GM21423 (cell line): ENCODE measurements around the gene LRP5.
"Not testable (repeated sequence)": the region's sequence is repeated elsewhere in the genome, so short reads cannot be mapped to it uniquely, and the experiment has no call there.

Source experiments
- ATAC-seq: cut with Tn5 transposase; IDR thresholded peaks from one replicate; pipeline ENCODE4 v1.9.1; 2021; ENCODE audit warnings: mild to moderate bottlenecking, moderate library complexity; ENCODE audit not compliant: unreplicated experiment

Gene LRP5

DNA sequence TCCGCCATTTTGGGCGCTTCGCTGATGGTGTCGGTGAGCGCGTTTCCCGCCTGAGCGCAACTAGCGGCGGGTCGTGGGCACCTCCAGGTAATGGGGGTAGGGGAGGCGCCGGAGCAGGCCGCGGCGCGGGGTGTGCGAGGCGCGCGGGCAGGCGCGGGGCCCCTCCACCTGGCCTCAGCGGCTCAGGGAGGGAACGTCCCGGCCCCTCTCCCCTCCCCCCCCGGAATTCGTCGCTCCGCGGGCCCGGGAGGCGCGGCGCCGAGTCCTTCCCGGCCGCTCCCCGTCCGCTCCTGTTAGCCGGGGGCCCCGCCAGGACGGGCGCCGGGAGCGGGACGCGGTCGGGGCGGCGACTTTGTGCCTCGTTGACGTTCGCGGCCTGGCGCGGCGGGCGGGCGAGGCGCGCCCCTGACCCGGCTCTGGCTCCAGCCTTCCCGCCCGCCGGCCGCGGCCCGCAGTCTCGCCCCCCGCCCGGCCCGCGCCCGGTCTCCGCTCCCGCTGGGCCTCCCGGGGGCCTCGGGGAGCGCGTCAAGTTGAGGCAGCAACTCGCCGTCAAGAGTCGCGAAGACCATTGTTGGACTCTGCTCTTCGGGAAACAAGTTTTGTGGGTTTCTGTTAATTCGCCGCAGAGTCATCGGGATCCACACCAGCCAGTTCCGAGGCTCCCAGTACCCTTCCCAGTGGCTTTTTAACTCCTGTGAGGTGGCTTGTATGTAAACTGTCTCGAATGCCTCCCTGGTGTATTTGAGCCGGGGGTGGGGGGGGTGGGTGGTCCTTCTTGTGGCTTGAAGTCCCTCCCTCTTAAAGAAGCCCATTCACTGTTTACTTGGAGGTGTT is 148.6 kb downstream of the LRP5 start, which contains the start of gene PPP6R3:
TSS of gene PPP6R3 (plus strand) at position 12 of the 834 bp plus-strand sequence. CDS start 76,913 bp downstream, outside the sequence.
- ATAC-seq: peak; percentile 29

DNA sequence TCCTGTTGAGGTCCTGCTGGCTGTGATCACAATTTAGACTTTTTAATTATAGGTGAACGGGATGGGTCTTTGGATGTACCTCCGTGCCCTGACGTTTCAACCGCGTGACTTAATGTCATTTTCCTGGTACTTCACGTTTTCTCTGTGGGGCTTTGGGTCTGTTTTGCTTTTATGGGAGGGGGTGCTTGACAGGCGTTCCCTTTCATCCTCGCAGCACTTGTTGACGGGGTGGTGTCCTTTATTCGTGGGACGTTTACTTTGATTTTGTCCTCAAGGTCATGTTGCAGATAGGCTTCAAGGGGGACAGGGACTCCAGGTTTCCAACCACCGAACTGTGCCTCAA is 149.2 kb downstream of the LRP5 start:
- ATAC-seq: no peak

DNA sequence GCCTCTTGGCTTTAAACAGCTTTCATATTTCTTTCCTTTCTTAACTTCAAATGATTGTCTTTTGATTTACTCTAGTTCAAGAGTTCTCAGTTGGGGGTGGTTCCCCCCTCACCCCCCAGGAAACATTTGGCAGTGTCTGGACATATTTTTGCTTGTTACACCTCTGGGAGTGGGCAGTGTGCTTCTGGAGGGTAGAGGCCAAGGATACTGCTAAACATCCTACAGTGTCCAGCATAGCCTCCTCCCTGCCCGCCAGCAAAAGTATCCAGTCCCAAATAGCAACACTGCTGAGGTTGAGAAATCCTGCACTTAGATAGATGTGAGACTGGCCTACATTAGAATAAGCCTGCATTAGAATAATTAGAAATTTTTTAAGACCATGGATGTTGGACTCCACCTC is 151.3 kb downstream of the LRP5 start:
- no peak for ATAC-seq

DNA sequence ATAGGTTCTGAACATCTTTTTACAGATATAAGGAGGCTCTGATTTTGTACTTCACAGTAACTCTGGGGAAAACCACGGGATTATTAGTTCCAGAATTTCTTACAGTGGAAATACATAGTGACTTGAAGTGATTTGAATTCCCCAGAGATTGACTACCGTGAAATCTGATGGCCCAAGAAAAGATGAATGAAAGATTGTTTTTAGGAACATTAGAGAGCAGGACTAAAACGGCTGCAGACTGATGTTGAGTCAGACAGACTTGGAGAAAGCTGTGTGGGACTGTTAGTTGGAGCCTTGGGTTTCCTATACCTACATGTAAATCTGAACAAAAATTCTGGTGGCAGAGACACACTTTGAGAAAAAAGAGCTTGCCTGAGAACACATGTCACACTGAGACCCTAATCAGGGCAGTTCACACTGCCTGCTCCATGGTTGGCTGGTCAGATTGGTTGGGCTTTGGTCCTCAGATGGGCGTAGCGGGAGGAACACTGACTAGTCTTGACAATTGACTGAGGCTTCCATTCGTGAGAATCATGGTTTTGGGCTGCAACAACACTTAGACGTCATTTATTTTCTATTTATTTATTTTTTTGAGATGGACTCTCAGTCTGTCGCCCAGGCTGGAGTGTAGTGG is 154.9 kb downstream of the LRP5 start:
- no peak for ATAC-seq

DNA sequence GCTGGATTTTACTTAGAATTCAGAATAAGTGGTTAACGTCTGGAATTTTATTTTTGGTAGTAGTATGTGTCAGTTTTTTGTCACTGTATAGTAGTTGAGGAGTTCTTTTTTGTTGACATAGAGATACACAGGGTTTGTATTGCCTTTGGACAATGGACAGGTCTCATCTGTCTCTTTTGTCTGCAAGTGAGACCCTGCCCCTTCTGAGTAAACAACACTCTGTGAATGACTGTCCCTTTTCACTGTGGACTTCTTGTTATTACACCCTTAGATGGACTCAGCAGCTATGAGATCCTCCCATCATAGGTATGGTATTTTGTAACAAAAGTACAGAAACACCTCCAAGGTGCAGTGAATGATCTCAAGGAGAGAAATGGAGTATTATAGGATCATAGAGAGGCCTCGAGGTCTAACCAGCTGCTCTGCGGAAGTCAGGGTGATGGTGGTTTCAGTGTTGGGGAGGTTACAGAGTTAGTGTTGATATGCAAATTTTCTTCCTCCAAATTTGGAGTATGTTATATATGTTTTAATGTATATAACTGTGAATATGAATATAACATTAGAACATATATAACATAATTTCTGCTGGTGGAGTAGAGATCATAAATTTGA is 155.9 kb downstream of the LRP5 start:
- ATAC-seq: no peak

DNA sequence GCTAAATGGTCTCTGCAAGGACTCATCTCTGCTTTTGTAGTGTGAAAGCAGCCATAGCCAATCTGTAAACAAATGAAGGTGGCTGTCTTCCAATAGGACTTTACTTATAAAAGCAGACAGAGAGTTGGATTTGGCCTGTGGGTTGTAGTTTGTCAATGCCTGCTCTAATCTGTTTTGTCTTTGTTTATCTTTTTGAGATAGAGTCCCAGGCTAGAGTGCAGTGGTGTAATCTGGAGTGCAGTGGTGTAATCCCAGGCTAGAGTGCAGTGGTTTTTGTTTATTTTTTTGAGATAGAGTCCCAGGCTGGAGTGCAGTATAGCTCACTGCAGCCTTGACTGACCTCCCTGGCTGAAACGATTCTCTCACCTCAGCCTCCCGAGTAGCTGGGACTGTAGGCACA is 156.7 kb downstream of the LRP5 start:
- ATAC-seq: no peak

DNA sequence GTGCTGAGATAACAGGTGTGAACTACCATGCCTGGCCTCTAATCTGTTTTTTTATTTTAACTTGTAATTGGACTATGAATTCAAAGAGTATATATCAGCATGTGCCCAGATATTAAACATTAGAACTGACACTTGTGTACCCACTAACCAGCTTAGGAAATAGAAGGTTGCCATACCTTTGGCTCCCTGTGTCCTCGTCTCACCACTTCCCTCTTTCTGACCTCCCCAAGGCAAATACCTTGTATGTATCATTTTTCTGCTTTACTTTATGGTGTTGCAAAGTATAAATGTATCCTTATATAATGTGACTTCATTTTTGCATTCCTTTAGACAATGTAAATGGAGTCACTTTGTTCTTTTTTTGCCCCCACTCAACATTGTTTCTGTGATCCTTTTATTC is 157.3 kb downstream of the LRP5 start:
- ATAC-seq: no peak

DNA sequence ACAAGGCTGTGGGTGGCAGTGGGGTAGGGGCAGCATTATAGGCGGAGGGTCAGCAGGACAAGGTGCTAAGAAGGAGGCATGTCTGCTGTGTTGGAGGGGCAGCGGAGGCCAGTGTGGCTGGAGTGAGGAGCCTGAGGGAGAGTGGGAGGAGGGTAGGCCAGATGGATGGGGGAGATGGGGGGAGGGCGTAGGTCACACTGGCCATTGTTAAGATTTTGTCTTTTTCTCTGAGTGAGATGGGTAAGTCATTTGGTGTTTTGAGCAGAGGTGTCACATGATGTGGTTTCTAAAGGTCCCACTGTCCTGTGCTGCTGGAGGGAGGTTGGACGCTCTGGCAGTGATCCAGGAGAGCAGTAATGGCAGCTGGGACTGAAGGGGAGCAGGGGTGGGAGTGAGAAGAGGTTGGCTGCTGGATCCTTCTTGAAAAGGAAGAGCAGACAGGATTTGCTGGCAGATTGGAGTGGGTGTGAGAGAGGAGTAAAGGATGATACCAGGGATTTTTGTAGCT is 158.0 kb downstream of the LRP5 start:
- ATAC-seq: no peak

DNA sequence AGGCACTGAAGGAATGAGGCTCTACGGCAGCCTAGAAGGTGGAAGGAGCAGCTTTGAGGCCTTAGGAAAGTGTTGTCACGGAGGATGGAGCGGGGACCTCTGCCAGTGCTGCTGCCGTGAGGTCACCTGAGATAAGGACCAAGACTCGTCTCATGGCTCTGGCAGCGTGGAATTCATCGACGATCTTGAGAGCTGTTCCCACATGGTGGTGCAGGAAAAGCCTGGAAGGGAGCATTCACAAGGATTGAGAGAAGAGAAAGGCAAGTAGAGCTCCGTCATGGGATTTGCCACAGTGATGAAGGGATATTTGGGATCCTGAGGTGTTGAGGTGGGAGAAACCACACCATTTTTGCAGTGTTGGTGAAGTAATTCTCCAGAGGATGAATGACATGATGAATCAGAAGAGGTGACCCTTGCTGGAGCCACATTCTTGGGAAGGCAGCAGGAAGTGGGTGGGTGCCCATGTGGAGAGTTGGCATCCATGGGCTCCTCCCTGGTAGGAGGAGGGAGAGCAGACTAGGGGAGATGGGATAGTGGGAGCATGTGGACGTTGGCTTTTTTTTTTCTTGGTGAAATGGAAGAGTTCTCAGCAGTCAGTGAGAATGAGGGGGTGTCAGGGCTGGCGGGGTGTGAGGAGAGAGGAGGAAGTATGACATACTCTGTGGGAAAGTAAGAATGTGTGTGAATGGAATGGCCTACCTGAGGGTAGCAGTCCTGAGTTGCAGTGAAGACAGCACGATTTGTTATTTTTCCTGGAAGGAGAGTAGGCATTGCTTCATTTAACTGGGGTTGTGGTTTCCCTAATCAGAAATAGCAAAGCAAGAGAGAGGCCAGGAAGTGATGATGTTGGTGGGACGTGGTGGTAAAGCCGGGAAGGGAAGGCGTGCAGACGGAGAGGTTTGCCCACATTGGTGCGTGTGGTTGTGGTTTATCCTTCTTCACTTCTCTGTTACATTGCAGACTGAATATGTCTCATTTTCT is 159.3 kb downstream of the LRP5 start:
- ATAC-seq: no peak

DNA sequence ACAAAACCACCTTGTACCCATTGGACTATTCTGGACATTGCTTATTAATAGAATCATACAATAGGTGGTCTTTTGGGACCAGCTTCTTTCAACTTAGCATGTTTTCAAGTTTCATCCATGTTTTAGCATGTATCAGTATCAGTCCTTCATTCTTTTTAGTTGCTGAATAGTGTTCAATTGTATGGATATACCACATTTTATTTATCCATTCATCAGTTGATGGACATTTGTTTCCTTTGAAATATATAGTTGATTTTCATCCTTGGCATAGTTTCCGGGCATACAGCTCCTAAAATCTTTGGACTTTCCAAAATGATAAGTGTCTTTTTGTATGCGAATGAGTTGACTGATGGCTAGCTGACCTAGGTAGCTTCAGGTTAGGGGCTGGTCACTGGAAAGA is 160.4 kb downstream of the LRP5 start:
- ATAC-seq: no peak

DNA sequence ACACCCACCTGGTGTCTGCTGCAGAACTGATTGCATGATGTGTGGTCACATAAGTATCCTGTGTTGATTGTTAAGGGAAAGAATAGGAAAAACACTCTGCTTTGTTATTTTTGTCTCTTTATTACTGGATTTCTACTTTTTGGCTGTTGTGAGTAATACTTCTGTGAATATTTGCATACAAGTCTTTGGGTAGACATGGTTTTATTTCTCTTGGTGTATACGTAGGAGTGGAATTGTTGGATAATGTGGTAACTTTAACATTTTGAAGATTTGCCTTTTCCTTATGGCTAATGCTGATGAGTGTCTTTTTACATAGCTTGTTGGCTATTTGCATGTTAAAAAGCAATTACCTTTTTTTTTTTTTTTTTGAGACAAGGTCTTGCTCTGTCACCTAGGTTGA is 161.3 kb downstream of the LRP5 start:
- ATAC-seq: no peak

DNA sequence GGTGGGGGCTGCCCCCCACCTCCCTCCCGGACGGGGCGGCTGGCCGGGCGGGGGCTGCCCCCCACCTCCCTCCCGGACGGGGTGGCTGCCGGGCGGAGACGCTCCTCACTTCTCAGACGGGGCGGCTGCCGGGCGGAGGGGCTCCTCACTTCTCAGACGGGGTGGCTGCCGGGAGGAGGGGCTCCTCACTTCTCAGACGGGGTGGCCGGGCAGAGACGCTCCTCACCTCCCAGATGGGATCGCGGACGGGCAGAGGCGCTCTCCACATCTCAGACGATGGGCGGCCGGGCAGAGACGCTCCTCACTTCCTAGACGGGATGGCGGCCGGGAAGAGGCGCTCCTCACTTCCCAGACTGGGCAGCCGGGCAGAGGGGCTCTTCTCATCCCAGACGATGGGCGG is 163.2 kb downstream of the LRP5 start:
- not testable (repeated sequence) for ATAC-seq

DNA sequence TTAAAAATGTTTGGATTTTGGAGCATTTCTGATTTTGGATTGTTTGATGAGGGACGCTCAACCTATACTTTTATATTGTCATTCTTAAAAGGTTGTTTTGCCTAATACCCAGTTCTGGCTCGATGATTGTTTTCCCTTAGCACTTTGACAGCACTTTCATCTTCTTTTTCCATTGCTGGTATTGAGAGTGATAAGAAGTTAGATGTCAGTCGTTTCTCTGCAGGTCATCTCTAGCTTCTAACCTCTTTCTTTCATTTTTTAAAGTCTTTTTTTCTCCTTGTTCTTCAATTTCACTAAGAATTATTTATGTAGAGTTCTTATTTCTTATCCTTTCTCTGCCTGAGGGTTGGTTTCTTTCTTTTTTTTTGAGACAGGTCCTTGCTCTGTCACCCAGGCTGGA is 167.0 kb downstream of the LRP5 start:
- ATAC-seq: no peak

DNA sequence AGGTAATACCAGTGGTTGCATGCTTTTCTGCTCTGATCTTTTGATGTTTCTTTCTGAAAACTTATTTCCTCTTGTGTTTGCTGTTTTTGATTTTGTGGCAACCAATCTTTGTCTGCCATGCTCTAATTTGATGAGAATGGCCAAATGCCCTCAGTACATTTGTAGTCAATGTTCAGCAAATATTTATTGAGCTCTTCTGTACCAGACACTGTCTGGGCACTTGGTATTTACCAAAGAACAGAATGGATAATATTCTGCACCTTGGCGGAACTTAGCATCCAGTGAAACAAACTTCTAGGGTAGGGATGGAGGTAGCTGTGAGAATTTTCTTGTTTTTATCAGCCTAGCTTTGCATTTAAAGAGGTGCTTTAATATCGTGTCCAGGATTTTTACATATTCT is 167.8 kb downstream of the LRP5 start:
- ATAC-seq: no peak

DNA sequence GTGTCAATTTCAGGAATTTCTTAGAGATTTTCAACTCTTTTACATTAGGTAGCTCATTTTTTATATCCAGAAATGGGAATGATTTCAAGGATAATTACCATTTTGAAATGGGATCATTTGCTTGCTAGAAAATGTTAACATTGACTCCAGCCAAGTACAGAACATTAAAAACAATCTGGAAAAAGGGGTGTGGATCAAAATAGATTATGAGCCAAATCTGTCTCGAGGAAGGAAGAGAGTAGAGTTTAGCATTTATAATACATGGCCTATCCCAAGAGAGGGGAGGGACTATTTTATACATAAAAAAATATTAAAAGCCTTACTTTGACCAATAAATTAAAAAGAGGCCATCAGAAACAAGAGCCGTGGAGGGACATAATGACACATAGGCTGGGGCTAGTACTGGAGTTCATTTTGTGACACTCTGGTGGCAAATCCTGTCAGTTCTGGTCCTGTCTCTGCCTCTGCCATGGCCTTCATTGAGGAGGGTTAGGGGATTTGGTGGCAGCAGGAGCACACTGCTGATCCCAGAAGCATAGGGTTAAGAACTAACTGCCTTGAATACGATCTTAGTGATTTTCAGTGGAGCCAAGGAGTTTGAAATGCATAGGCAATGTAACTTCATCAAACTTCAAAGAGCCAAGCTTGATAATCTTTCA is 168.6 kb downstream of the LRP5 start:
- no peak for ATAC-seq

DNA sequence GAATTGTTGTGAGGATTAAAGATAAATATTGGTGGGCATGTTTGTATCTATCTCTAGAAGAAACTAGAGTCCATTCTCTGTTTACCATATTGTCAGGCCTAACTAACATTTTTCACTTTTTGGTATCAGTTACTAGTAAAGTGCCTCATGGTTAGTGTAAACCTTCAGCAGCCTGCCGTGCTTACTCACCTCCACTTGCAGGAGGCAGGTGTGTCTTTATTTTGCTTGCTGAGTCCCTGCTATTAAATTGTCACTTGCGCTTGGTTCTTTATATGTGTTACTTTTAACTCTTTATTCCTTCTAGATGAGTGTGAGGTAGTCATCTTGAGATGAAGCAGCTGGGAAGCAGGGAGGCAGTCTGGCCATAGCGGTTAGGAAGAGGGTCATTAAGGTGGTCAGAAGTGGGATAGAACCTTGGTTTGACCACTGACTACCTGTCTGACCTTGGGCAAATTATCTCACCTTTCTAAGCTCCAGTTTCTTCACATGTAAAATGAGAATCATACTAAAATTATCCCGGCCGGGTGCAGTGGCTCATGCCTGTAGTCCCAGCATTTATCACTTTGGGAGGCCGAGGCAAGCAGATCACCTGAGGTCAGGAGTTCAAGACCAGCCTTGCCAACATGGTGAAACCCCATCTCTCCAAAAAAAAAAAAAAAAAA is 169.3 kb downstream of the LRP5 start:
- no peak for ATAC-seq

DNA sequence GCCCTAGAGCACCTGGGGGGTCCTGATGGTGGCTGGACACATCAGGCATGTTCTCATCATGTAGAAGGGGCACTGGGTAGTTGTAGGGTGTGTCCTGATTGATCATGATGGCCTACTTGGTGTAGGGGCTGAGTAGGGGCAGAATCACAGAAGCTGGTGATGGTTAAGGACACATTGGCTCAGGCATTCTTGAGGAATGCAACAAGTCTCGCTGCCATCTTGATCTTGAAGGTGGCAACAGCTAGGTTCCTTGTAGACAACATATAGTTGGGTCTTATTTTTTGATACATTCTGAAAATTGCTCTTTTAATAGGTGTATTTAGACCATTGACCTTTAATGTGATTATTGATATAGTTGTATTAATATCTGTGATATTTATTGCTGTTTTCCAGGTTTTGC is 176.2 kb downstream of the LRP5 start:
- no peak for ATAC-seq

DNA sequence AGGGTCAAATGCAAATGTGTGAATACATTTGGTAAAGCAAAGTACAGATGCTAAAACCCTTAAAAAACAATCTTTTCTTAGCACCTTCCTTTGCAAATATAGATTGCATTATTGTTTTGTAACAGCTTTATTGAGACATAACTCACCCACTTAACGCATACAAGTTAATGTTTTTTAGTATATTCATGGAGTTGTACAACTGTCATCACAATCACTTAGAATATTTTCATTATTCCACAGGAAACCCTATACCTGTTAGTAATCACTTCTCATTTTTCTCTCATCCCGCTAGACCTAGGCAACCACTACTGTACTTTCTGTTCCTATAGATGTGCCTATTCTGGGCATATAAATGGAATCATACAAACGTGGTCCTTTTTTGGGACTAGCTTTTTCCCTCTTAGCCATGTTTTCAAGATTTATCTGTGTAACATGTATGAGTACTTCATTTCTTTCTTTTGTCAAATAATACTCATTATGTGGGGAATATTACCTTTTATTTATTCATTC is 182.9 kb downstream of the LRP5 start:
- no peak for ATAC-seq

DNA sequence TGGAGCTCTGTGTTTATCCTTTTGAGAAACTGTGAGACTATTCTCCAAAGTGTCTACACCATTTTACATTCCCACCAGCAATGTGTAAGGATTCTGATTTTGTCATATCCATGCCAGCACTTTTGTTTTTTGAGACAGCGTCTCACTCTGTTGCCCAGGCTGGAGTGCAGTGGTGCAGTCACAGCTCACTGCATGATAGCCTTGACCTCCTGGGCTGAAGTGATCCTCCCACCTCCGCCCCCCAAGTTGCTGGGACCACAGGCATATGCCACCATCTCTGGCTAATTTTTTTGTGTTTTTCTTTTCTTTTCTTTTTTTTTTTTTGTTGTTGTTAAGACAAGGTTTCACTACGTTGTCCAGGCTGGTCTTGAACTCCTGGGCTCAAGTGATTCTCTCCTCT is 183.5 kb downstream of the LRP5 start:
- no peak for ATAC-seq

DNA sequence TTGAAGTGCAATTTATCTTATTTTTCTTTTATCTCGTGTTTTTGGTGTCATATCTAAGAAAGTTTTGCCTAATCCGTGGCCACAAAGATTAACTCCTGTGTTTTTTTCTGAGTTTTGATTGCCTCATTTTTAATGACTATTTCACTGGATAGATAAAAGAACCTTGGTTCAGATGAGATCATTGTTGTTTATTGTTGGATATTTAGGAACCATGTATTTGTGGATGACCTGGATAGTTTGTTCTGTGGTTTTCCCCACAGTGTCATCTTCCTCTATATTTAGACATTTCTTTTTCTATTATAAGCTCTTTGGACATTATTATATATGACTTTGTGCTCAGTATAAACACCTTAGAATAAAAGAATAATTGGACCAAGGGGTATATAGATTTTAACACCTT is 185.4 kb downstream of the LRP5 start:
- no peak for ATAC-seq
